Activated gamma-delta T cell treated with anti-CD3 and anti-CD28 coated beads, Interleukin-2, amount 50 U/mL, for 16 hours (primary cell): ENCODE data around the gene HBE1.
"Not testable (repeated sequence)": the region's sequence is repeated elsewhere in the genome, so short reads cannot be mapped to it uniquely, and the experiment has no call there.

Source experiments
- DNase-seq: peaks from one replicate; pipeline ENCODE4 v3.0.0-alpha.2; 2020; ENCODE audit warnings: low read depth

The HBE1 gene

GRCh38 chr11:5252919-5253265 is 16.9 kb downstream of the HBE1 start:
- DNase-seq, result no peak

- no peak for DNase-seq
Measured at GRCh38 chr11:5252192-5252918, 17.4 kb downstream of the HBE1 start.

- no peak for DNase-seq
Measured at GRCh38 chr11:5251746-5252145, 18.0 kb downstream of the HBE1 start.

GRCh38 chr11:5250543-5251204 is 19.1 kb downstream of the HBE1 start:
- DNase-seq, result no peak

GRCh38 chr11:5249807-5250396 is 19.8 kb downstream of the HBE1 start, which contains the start of gene HBG1:
Gene HBG1 (minus strand): TSS chr11:5249857. CDS start chr11:5249804, 53 bp downstream.
- not testable (repeated sequence) for DNase-seq

GRCh38 chr11:5248498-5248897 is 21.2 kb downstream of the HBE1 start:
- not testable (repeated sequence) for DNase-seq

- DNase-seq, result no peak
Measured at GRCh38 chr11:5247472-5248192, 22.1 kb downstream of the HBE1 start.

- no peak for DNase-seq
Measured at GRCh38 chr11:5246772-5247471, 22.8 kb downstream of the HBE1 start.

- DNase-seq, result no peak
Measured at GRCh38 chr11:5245155-5245554, 24.6 kb downstream of the HBE1 start.

GRCh38 chr11:5243816-5244180 is 25.9 kb downstream of the HBE1 start:
- no peak for DNase-seq

- DNase-seq, result no peak
Measured at GRCh38 chr11:5242933-5243815, 26.6 kb downstream of the HBE1 start.

- DNase-seq, result no peak
Measured at GRCh38 chr11:5242208-5242607, 27.5 kb downstream of the HBE1 start.

GRCh38 chr11:5241458-5241857 is 28.3 kb downstream of the HBE1 start:
- no peak for DNase-seq

- DNase-seq, result no peak
Measured at GRCh38 chr11:5240458-5240857, 29.3 kb downstream of the HBE1 start.

- no peak for DNase-seq
Measured at GRCh38 chr11:5240056-5240455, 29.7 kb downstream of the HBE1 start.

GRCh38 chr11:5239046-5239445 is 30.7 kb downstream of the HBE1 start:
- no peak for DNase-seq

- no peak for DNase-seq
Measured at GRCh38 chr11:5238486-5238885, 31.3 kb downstream of the HBE1 start.

- DNase-seq, result no peak
Measured at GRCh38 chr11:5237420-5237819, 32.3 kb downstream of the HBE1 start.

GRCh38 chr11:5235364-5236095 is 34.2 kb downstream of the HBE1 start:
- no peak for DNase-seq

- DNase-seq, result no peak
Measured at GRCh38 chr11:5234381-5234834, 35.3 kb downstream of the HBE1 start, which contains the start of gene HBD. Gene HBD (minus strand): TSS chr11:5234483. CDS start chr11:5234433, 50 bp downstream.
